Osteocyte (in vitro differentiated cells): Measurements from ENCODE around the gene HMGN1. TPM values are rescaled to one million over a fixed set of nuclear protein-coding genes. Genes with fewer than 3 reads are reported as not detected.

ENCODE experiments used
- DNase-seq: peaks from one replicate; pipeline ENCODE4 v3.0.0; 2021; ENCODE audit warnings: mixed read lengths; ENCODE audit not compliant: unreplicated experiment; ENCODE audit errors: extremely low spot score
- H3K27ac Mint-ChIP-seq: one replicate; pipeline ENCODE4 v1.8.0; 2021; ENCODE audit warnings: mild to moderate bottlenecking, mixed read lengths; ENCODE audit not compliant: unreplicated experiment
- H3K27me3 Mint-ChIP-seq: one replicate; pipeline ENCODE4 v1.8.0; 2021; ENCODE audit warnings: mixed read lengths; ENCODE audit not compliant: unreplicated experiment
- H3K36me3 Mint-ChIP-seq: one replicate; pipeline ENCODE4 v1.8.0; 2021; ENCODE audit warnings: mixed read lengths; ENCODE audit not compliant: unreplicated experiment
- H3K4me1 Mint-ChIP-seq: one replicate; pipeline ENCODE4 v1.8.0; 2021; ENCODE audit warnings: mixed read lengths; ENCODE audit not compliant: unreplicated experiment
- H3K4me3 Mint-ChIP-seq: one replicate; pipeline ENCODE4 v1.8.0; 2021; ENCODE audit warnings: mild to moderate bottlenecking, moderate library complexity, mixed read lengths; ENCODE audit not compliant: unreplicated experiment
- H3K9me3 Mint-ChIP-seq: one replicate; pipeline ENCODE4 v1.8.0; 2021; ENCODE audit warnings: mixed read lengths; ENCODE audit not compliant: unreplicated experiment
- CTCF ChIP-seq: fragments of 200-600 bp; sonication (generic); IDR thresholded peaks from 2 replicates; pipeline ENCODE4 v1.5.0; 2021; ENCODE audit warnings: antibody characterized with exemption, mild to moderate bottlenecking, moderate library complexity
- total RNA-seq: library from RNA; stranded (reverse); gene quantifications from 2 replicates; pipeline ENCODE4 v1.2.1, GENCODE V29; 2021

Gene HMGN1
- total RNA-seq, 1 donor from 2014 or later = 289 TPM

GRCh38 chr21:39321424-39321823 lies 27.5 kb downstream of the HMGN1 start:
- no peaks in the 10 kb centered on the region for H3K27me3 Mint-ChIP-seq
- H3K4me1 Mint-ChIP-seq = peaks cover 16% of the 10 kb centered on the region
- H3K9me3 Mint-ChIP-seq = no peaks in the 10 kb centered on the region
- no peaks in the 10 kb centered on the region for H3K36me3 Mint-ChIP-seq
- no peak overlapping the region for H3K4me3 Mint-ChIP-seq
- peak; percentile 60 for DNase-seq
- TF ChIP-seq CTCF = no peak
- H3K27ac Mint-ChIP-seq = no peak overlapping the region

- H3K9me3 Mint-ChIP-seq = no peaks in the 10 kb centered on the region
- no peak for DNase-seq
- peaks cover 16% of the 10 kb centered on the region for H3K4me1 Mint-ChIP-seq
- H3K27me3 Mint-ChIP-seq = no peaks in the 10 kb centered on the region
- H3K36me3 Mint-ChIP-seq = no peaks in the 10 kb centered on the region
- no peak overlapping the region for H3K4me3 Mint-ChIP-seq
- no peak overlapping the region for H3K27ac Mint-ChIP-seq
- TF ChIP-seq CTCF = no peak
Measured at GRCh38 chr21:39319814-39320332, 29.0 kb downstream of the HMGN1 start.

- H3K36me3 Mint-ChIP-seq = no peaks in the 10 kb centered on the region
- no peaks in the 10 kb centered on the region for H3K27me3 Mint-ChIP-seq
- H3K4me1 Mint-ChIP-seq = peaks cover 21% of the 10 kb centered on the region
- H3K9me3 Mint-ChIP-seq = no peaks in the 10 kb centered on the region
- no peak for DNase-seq
- no peak for TF ChIP-seq CTCF
- H3K4me3 Mint-ChIP-seq = no peak overlapping the region
- no peak overlapping the region for H3K27ac Mint-ChIP-seq
Measured at GRCh38 chr21:39319251-39319756, 29.6 kb downstream of the HMGN1 start.

GRCh38 chr21:39318091-39318959 lies 30.6 kb downstream of the HMGN1 start:
- no peaks in the 10 kb centered on the region for H3K9me3 Mint-ChIP-seq
- TF ChIP-seq CTCF = no peak
- no peak overlapping the region for H3K4me3 Mint-ChIP-seq
- DNase-seq = no peak
- H3K27me3 Mint-ChIP-seq = no peaks in the 10 kb centered on the region
- no peaks in the 10 kb centered on the region for H3K36me3 Mint-ChIP-seq
- H3K27ac Mint-ChIP-seq = no peak overlapping the region
- H3K4me1 Mint-ChIP-seq = peaks cover 23% of the 10 kb centered on the region
